Astrocyte of the cerebellum (primary cell): ENCODE measurements around the gene DNAH5.

ENCODE experiments used
- DNase-seq: peaks from one replicate; pipeline ENCODE4 v3.0.0-alpha.2; 2011; ENCODE audit warnings: low read depth
- H3K4me3 ChIP-seq: 2 replicates; pipeline ENCODE4 v1.5.1; 2011; ENCODE audit warnings: mild to moderate bottlenecking, low read depth, low read length, moderate library complexity
- in situ Hi-C: cut with HindIII; loops from 2 replicates; pipeline ENCODE4 v1.10.0; 2017; ENCODE audit warnings: low sequenced_read_pairs
- TF ChIP-seq, protein P1 (sequence below): IDR thresholded peaks from 2 replicates; pipeline ENCODE4 v1.5.1; 2012; ENCODE audit warnings: low read length, low read depth, moderate library complexity, mild to moderate bottlenecking; ENCODE audit errors: missing control alignments

The DNAH5 gene

GRCh38 chr5:13658761-13659160 is 285.7 kb downstream of the DNAH5 start:
- no peak overlapping the region for H3K4me3 ChIP-seq
- no peak for DNase-seq
- TF ChIP-seq, protein P1, sequence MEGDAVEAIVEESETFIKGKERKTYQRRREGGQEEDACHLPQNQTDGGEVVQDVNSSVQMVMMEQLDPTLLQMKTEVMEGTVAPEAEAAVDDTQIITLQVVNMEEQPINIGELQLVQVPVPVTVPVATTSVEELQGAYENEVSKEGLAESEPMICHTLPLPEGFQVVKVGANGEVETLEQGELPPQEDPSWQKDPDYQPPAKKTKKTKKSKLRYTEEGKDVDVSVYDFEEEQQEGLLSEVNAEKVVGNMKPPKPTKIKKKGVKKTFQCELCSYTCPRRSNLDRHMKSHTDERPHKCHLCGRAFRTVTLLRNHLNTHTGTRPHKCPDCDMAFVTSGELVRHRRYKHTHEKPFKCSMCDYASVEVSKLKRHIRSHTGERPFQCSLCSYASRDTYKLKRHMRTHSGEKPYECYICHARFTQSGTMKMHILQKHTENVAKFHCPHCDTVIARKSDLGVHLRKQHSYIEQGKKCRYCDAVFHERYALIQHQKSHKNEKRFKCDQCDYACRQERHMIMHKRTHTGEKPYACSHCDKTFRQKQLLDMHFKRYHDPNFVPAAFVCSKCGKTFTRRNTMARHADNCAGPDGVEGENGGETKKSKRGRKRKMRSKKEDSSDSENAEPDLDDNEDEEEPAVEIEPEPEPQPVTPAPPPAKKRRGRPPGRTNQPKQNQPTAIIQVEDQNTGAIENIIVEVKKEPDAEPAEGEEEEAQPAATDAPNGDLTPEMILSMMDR = no peak
- in situ Hi-C loops = no loop called here

DNA sequence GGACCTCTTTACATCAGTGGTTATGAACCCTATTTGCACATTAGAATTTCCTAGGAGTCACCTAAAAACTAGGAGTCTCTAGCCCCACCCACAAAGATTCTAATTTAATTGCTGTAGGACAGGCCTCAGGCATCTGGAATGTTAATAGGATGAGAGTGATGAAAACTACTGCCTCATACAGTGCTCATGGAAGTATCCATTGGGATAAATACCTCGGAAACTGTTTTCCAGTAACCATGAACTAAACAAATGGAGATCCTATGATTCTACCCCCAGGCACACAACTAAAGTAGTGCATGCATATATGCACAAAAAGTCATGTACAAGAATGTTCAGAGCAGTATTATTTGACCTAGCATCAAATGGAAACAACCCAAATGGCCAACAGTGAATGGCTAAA is 286.3 kb downstream of the DNAH5 start:
- in situ Hi-C loops = no loop called here
- H3K4me3 ChIP-seq = no peak overlapping the region
- no peak for DNase-seq
- TF ChIP-seq, protein P1 = no peak

DNA sequence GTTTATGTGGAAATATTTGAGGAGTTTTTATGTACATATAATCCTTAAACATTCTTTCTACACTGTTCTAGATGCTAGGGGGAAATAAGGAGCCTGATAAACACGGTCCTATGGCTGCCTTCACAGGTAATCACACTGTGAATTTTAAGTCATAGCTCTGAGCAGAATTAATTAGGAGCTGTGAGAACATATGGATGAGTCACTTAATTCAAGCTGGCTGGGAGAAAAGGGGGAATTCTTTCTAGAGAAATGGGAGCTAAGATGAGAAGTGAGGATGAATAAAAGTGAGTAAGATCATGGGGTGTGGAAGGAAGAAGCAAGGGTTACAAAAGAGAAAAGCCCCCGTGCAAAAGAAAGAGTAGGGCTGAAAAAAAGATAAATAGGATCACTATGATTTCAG is 290.8 kb downstream of the DNAH5 start:
- no peak overlapping the region for H3K4me3 ChIP-seq
- TF ChIP-seq, protein P1 = no peak
- no peak for DNase-seq
- in situ Hi-C loops = no loop called here

- in situ Hi-C loops = no loop called here
- no peak for DNase-seq
- TF ChIP-seq, protein P1 = no peak
- H3K4me3 ChIP-seq = no peak overlapping the region
These were observed 294.8 kb downstream of the DNAH5 start for GRCh38 chr5:13649656-13650055.

DNA sequence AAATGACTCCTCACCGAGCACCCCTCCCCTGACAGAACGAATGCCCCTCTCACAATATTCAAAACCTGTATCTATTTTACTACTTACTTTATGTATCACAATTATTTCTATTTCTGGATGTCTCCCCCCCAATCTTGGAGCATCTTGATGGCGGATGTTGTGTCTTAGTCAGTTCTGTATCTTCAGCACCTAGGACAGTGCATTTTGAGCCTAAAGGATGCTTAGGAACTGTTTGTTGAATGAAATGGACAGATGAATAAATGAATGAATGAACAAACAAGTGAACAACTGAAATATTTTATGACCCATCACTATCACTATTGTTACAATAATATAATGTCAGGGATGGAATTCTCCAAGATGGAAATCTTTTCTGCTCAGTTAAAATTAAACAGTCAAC is 295.7 kb downstream of the DNAH5 start:
- H3K4me3 ChIP-seq = no peak overlapping the region
- in situ Hi-C loops = no loop called here
- no peak for DNase-seq
- TF ChIP-seq, protein P1 = no peak

- in situ Hi-C loops = no loop called here
- TF ChIP-seq, protein P1 = no peak
- DNase-seq = no peak
- H3K4me3 ChIP-seq = no peak overlapping the region
These were observed 300.8 kb downstream of the DNAH5 start for GRCh38 chr5:13643734-13644133.

DNA sequence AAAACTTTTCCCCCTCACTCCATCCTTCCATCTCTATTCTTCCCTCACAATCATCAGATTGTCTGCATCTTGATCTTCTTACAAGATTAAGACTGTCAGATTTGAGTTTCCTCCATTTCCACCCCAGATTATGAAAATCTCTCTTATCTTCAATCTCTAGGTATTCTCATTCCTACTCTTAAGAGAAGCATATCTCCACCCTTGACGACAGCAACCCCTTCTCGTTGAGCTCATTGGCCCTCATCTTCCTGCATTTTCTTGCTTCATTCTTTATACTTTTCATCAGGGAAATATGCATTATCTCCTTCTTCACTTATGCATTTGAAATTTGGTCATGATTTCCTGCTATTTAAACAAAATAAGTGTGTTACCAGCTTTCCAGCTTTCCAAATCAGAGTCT is 301.3 kb downstream of the DNAH5 start:
- TF ChIP-seq, protein P1 = no peak
- in situ Hi-C loops = no loop called here
- DNase-seq = no peak
- H3K4me3 ChIP-seq = no peak overlapping the region
